ENCODE results near the gene COL1A2.

DNA sequence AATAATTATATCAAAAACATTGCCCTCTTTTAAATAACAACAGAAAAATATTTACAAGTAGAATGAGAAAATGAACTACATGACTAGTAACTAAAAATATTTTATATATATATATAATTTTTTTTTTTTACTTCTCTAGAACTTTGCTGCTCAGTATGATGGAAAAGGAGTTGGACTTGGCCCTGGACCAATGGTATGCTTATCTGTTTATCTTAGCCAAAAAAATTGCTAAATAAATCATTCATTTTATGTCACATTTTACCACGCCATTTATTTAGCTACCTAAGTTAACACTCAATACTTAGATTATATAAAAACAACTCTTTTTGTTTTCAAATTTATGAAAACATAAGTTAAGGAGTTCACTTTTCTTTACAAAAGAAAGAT, 6.7 kb downstream of the COL1A2 start:
- TF ChIP-seq CEBPB (IDR thresholded peaks at IDR 0.05) (no peak), CTCF (IDR thresholded peaks at IDR 0.05) (no peak), POLR2A (IDR thresholded peaks at IDR 0.05; ENCODE audit: low read length) (no peak), NPAS2 (CRISPR knock-in tag; IDR thresholded peaks at IDR 0.05; ENCODE audit: borderline replicate concordance) (no peak), POLR2AphosphoS2 (conservative IDR thresholded peaks at IDR 0.05; ENCODE audit: low read length) (no peak), HDAC2 (IDR thresholded peaks at IDR 0.05) (no peak), ESRRA (IDR thresholded peaks at IDR 0.05; ENCODE audit: borderline replicate concordance, low read length) (no peak), NR3C1 (IDR thresholded peaks at IDR 0.05) (no peak), SMC3 (IDR thresholded peaks at IDR 0.05) (no peak), RAD21 (conservative IDR thresholded peaks at IDR 0.05 in 1 of 2, IDR thresholded peaks at IDR 0.05 in 1 of 2) (no peak), SREBF2 (IDR thresholded peaks at IDR 0.05) (no peak)

All from A549 (cell line).